Prostate gland (tissue), 2 donors: Measurements from ENCODE around the gene TMEM231.

Experiments
- CTCF ChIP-seq, 4 experiments: fragments of 200-600 bp in 2 of 4; fragments of 450-650 bp in 2 of 4; sonication (generic) in 2 of 4; IDR thresholded peaks; 1 replicate in 3 of 4; 2 replicates in 1 of 4; pipeline ENCODE4 v1.5.1; 2016 to 2019; ENCODE audit warnings: antibody characterized with exemption in 4 of 4, mild to moderate bottlenecking in 2 of 4, moderate library complexity in 2 of 4
- POLR2A ChIP-seq: fragments of 450-650 bp; IDR thresholded peaks from one replicate; pipeline ENCODE4 v1.6.1; 2016; ENCODE audit warnings: antibody characterized with exemption, mild to moderate bottlenecking
- POLR2AphosphoS5 ChIP-seq: sonication (generic); formaldehyde crosslinking; IDR thresholded peaks from one replicate; pipeline ENCODE4 v1.6.1; 2017; ENCODE audit warnings: antibody characterized with exemption

GRCh38 chr16:75506574-75506973 is 49.5 kb downstream of the TMEM231 start:
- TF ChIP-seq CTCF (IDR thresholded peaks at IDR 0.05): no peak
- no peak for TF ChIP-seq POLR2AphosphoS5
- no peak for TF ChIP-seq POLR2A
